ENCODE measurements around the gene INSYN1. TPM values are rescaled to one million over a fixed set of nuclear protein-coding genes. Genes with fewer than 3 reads are reported as not detected.

INSYN1 gene
- total and polyA plus RNA-seq, 9 of the 15 experiments (the other 6 are each of a cell fraction or from before 2014, with no cell fraction given) = not detected

DNA sequence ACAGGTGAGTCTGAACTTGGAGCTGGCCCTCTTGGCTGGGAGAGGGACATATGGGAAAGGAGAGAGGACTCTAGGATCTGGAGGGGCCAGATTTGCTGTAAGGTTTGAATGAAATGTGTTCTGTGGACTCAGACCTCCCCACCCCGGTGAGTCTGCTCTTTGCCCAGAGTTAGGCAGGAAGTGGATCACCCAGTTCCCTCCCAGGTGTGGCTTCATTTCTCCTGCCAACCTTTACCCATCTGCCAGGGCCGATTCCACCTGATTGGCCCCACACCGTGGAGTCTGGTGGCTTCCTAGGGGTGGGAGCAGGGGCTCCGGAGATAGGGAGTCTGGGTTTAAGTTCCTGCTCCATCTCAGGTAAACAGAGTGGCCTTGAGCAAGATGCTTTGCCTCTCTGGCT, 43.5 kb downstream of the INSYN1 start (continued):
- TF ChIP-seq, protein P1, sequence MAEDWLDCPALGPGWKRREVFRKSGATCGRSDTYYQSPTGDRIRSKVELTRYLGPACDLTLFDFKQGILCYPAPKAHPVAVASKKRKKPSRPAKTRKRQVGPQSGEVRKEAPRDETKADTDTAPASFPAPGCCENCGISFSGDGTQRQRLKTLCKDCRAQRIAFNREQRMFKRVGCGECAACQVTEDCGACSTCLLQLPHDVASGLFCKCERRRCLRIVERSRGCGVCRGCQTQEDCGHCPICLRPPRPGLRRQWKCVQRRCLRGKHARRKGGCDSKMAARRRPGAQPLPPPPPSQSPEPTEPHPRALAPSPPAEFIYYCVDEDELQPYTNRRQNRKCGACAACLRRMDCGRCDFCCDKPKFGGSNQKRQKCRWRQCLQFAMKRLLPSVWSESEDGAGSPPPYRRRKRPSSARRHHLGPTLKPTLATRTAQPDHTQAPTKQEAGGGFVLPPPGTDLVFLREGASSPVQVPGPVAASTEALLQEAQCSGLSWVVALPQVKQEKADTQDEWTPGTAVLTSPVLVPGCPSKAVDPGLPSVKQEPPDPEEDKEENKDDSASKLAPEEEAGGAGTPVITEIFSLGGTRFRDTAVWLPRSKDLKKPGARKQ (CRISPR knock-in tag; IDR thresholded peaks at IDR 0.05) = no peak
- TF ChIP-seq ZNF263 (CRISPR knock-in tag; IDR thresholded peaks at IDR 0.05; ENCODE audit: borderline replicate concordance) = no peak
- TF ChIP-seq, protein P2, sequence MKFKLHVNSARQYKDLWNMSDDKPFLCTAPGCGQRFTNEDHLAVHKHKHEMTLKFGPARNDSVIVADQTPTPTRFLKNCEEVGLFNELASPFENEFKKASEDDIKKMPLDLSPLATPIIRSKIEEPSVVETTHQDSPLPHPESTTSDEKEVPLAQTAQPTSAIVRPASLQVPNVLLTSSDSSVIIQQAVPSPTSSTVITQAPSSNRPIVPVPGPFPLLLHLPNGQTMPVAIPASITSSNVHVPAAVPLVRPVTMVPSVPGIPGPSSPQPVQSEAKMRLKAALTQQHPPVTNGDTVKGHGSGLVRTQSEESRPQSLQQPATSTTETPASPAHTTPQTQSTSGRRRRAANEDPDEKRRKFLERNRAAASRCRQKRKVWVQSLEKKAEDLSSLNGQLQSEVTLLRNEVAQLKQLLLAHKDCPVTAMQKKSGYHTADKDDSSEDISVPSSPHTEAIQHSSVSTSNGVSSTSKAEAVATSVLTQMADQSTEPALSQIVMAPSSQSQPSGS (CRISPR knock-in tag; IDR thresholded peaks at IDR 0.05) = no peak

DNA sequence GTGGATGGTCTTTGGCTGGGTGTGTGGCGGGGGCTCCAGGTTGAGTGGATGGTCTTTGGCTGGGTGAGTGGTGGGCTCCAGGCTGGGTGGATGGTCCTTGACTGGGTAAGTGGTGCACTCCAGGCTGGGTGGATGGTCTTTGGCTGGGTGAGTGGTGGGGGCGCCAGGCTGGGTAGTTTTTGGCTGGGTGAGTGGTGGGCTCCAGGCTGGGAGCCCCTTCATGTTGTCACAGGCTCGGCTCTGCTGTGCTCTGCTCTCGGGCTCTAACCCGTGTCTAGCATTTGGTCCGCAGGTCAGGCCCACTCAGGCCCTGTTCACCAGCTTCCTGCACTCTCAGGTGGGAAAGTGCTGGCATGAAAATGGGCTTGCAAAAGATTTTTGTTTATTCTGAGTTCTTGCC, 43.9 kb downstream of the INSYN1 start:
- H3K27me3 ChIP-seq (ENCODE audit: control insufficient read depth in 2 of 2, insufficient read depth in 2 of 2, low read length in 2 of 2) = no peaks in the 10 kb centered on the region; a peak in 1 of 5 replicates
- H3K9me3 ChIP-seq (replicated peaks; ENCODE audit: control insufficient read depth, insufficient read depth, low read depth, low read length) = no peaks in the 10 kb centered on the region
- no peaks in the 10 kb centered on the region for H3K36me3 ChIP-seq (ENCODE audit: control insufficient read depth, insufficient read depth, low read length)
- intact Hi-C loops (cut with micrococcal nuclease) (no loop called here), in situ Hi-C loops (cut with MboI) (no loop called here)
- H4K20me1 ChIP-seq (replicated peaks; ENCODE audit: control insufficient read depth, insufficient read depth, low read length) = peaks cover 10% of the 10 kb centered on the region
- no peak overlapping the region for H3K9ac ChIP-seq (ENCODE audit: insufficient read depth in 1 of 2, low read depth in 2 of 2, low read length in 2 of 2)
- no peaks in the 10 kb centered on the region for H3K4me1 ChIP-seq (replicated peaks in 1 of 2; ENCODE audit: control insufficient read depth in 2 of 2, insufficient read depth in 2 of 2, low read length in 2 of 2)
- H3K79me2 ChIP-seq (ENCODE audit: control insufficient read depth, insufficient read depth, low read length) = no peaks in the 10 kb centered on the region
- ATAC-seq (no peak), FAIRE-seq (no peak), DNase-seq (ENCODE audit: extremely low read depth in 1 of 4, low spot score in 3 of 4) (no peak)
- no peaks in the 10 kb centered on the region for H3K9me1 ChIP-seq (ENCODE audit: control insufficient read depth, insufficient read depth, low read length)
- H3K27ac ChIP-seq (ENCODE audit: extremely low read depth, low read depth, low read length) = no peak overlapping the region
- 5% methylated on average over 5 of the region's 6 CpGs for WGBS (ENCODE audit: insufficient coverage, low coverage, missing lambda C conversion rate)
- no peak overlapping the region for H3K4me3 ChIP-seq
- H2AFZ ChIP-seq (ENCODE audit: low read depth, low read length) = no peak overlapping the region
- H3K4me2 ChIP-seq (ENCODE audit: insufficient read depth, low read length) = no peak overlapping the region
- TF ChIP-seq GABPA (tag; conservative IDR thresholded peaks at IDR 0.05; ENCODE audit: low read depth) (no peak), ZNF764 (CRISPR knock-in tag; IDR thresholded peaks at IDR 0.05; ENCODE audit: low read depth) (no peak), OTX1 (CRISPR knock-in tag; IDR thresholded peaks at IDR 0.05) (no peak), ZNF444 (CRISPR knock-in tag; IDR thresholded peaks at IDR 0.05) (no peak), NCOR1 (IDR thresholded peaks at IDR 0.05) (no peak), SREBF2 (CRISPR knock-in tag; IDR thresholded peaks at IDR 0.05) (no peak), NR1H2 (CRISPR knock-in tag; IDR thresholded peaks at IDR 0.05) (no peak), NCOA6 (IDR thresholded peaks at IDR 0.05) (no peak), CBFA2T2 (conservative IDR thresholded peaks at IDR 0.05) (no peak), ZNF316 (IDR thresholded peaks at IDR 0.05) (no peak)
- TF ChIP-seq, protein P3, sequence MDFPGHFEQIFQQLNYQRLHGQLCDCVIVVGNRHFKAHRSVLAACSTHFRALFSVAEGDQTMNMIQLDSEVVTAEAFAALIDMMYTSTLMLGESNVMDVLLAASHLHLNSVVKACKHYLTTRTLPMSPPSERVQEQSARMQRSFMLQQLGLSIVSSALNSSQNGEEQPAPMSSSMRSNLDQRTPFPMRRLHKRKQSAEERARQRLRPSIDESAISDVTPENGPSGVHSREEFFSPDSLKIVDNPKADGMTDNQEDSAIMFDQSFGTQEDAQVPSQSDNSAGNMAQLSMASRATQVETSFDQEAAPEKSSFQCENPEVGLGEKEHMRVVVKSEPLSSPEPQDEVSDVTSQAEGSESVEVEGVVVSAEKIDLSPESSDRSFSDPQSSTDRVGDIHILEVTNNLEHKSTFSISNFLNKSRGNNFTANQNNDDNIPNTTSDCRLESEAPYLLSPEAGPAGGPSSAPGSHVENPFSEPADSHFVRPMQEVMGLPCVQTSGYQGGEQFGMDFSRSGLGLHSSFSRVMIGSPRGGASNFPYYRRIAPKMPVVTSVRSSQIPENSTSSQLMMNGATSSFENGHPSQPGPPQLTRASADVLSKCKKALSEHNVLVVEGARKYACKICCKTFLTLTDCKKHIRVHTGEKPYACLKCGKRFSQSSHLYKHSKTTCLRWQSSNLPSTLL (IDR thresholded peaks at IDR 0.05) = no peak
- ChIA-PET CTCF (ENCODE audit: low intra/inter-chr PET ratio) (no interaction called here), POLR2A (no interaction called here)
- BruUV-seq (replicated peaks) = no TSS peak

All from K562 (cell line).